ENCODE measurements around the gene COX7B. TPM values are rescaled to one million over a fixed set of nuclear protein-coding genes. Genes with fewer than 3 reads are reported as not detected.

COX7B gene
- total RNA-seq, 4 donors from 2014 or later: 215 to 403 (median 330) TPM

GRCh38 chrX:77922787-77923186, 23.5 kb downstream of the COX7B start:
- H3K27ac ChIP-seq: no peak overlapping the region
- H3K27me3 ChIP-seq: no peaks in the 10 kb centered on the region
- H3K36me3 ChIP-seq: no peaks in the 10 kb centered on the region
- H3K4me1 ChIP-seq: peaks cover 6% of the 10 kb centered on the region
- H3K4me3 ChIP-seq: no peak overlapping the region
- H3K9me3 ChIP-seq: no peaks in the 10 kb centered on the region
- DNase-seq (ENCODE audit: low spot score in 2 of 2): no peak
- no peak for TF ChIP-seq EP300 (IDR thresholded peaks at IDR 0.05)
- no peak for TF ChIP-seq POLR2AphosphoS5 (IDR thresholded peaks at IDR 0.05)
- TF ChIP-seq, protein P1, sequence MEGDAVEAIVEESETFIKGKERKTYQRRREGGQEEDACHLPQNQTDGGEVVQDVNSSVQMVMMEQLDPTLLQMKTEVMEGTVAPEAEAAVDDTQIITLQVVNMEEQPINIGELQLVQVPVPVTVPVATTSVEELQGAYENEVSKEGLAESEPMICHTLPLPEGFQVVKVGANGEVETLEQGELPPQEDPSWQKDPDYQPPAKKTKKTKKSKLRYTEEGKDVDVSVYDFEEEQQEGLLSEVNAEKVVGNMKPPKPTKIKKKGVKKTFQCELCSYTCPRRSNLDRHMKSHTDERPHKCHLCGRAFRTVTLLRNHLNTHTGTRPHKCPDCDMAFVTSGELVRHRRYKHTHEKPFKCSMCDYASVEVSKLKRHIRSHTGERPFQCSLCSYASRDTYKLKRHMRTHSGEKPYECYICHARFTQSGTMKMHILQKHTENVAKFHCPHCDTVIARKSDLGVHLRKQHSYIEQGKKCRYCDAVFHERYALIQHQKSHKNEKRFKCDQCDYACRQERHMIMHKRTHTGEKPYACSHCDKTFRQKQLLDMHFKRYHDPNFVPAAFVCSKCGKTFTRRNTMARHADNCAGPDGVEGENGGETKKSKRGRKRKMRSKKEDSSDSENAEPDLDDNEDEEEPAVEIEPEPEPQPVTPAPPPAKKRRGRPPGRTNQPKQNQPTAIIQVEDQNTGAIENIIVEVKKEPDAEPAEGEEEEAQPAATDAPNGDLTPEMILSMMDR (IDR thresholded peaks at IDR 0.05): no peak
- no peak for TF ChIP-seq POLR2A (IDR thresholded peaks at IDR 0.05)

GRCh38 chrX:77924320-77924859, 25.1 kb downstream of the COX7B start:
- H3K36me3 ChIP-seq: no peaks in the 10 kb centered on the region
- no peak for DNase-seq (ENCODE audit: low spot score in 2 of 2)
- no peaks in the 10 kb centered on the region for H3K4me1 ChIP-seq
- no peak overlapping the region for H3K4me3 ChIP-seq
- no peak overlapping the region for H3K27ac ChIP-seq
- no peaks in the 10 kb centered on the region for H3K27me3 ChIP-seq
- 94% methylated on average over 8 of the region's 8 CpGs for WGBS
- H3K9me3 ChIP-seq: no peaks in the 10 kb centered on the region
- TF ChIP-seq POLR2A (IDR thresholded peaks at IDR 0.05) (no peak), POLR2AphosphoS5 (IDR thresholded peaks at IDR 0.05) (no peak), EP300 (IDR thresholded peaks at IDR 0.05) (no peak)
- TF ChIP-seq, protein P1 (IDR thresholded peaks at IDR 0.05): no peak

GRCh38 chrX:77925764-77926163, 26.5 kb downstream of the COX7B start:
- TF ChIP-seq POLR2A (IDR thresholded peaks at IDR 0.05) (no peak), EP300 (IDR thresholded peaks at IDR 0.05) (no peak), POLR2AphosphoS5 (IDR thresholded peaks at IDR 0.05) (no peak)
- TF ChIP-seq, protein P1 (IDR thresholded peaks at IDR 0.05): no peak
- Histone ChIP-seq H3K9me3 (no peaks in the 10 kb centered on the region), H3K27ac (no peak overlapping the region), H3K4me3 (no peak overlapping the region), H3K4me1 (no peaks in the 10 kb centered on the region), H3K27me3 (no peaks in the 10 kb centered on the region), H3K36me3 (no peaks in the 10 kb centered on the region)
- WGBS: 39% methylated on average over 3 of the region's 3 CpGs
- no peak for DNase-seq (ENCODE audit: low spot score in 2 of 2)

- H3K4me3 ChIP-seq: no peak overlapping the region
- no peaks in the 10 kb centered on the region for H3K36me3 ChIP-seq
- no peaks in the 10 kb centered on the region for H3K27me3 ChIP-seq
- H3K9me3 ChIP-seq: no peaks in the 10 kb centered on the region
- H3K4me1 ChIP-seq: no peaks in the 10 kb centered on the region
- no peak overlapping the region for H3K27ac ChIP-seq
- WGBS: 70% methylated on average over 1 of the region's 1 CpG
- DNase-seq (ENCODE audit: low spot score in 2 of 2): no peak
- TF ChIP-seq EP300 (IDR thresholded peaks at IDR 0.05) (no peak), POLR2A (IDR thresholded peaks at IDR 0.05) (no peak), POLR2AphosphoS5 (IDR thresholded peaks at IDR 0.05) (no peak)
- TF ChIP-seq, protein P1 (IDR thresholded peaks at IDR 0.05): no peak
These were observed 31.3 kb downstream of the COX7B start for GRCh38 chrX:77930581-77930980.

DNA sequence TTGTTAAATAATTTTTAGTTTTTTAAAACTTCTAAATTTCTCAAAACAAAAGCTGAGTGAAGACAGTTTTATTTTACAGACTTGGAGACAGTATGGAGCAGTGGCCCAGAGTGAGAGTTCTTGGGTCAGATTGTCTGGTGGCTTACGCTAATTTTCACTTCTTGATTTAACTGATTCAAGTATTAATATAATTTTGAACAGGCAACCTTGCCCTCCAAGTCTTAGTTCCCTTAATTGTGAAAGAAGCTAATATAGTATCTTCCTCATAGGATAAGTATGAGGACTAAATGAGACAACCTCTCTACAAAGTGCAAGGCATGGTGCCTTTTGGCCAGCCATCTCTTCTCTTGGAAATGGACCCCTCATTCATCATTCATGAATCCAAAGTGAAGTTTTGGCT, 36.6 kb downstream of the COX7B start:
- Histone ChIP-seq H3K4me1 (peaks cover 4% of the 10 kb centered on the region), H3K36me3 (no peaks in the 10 kb centered on the region), H3K27ac (no peak overlapping the region), H3K27me3 (no peaks in the 10 kb centered on the region), H3K9me3 (no peaks in the 10 kb centered on the region), H3K4me3 (no peak overlapping the region)
- no peak for DNase-seq (ENCODE audit: low spot score in 2 of 2)
- no peak for TF ChIP-seq POLR2A (IDR thresholded peaks at IDR 0.05)
- TF ChIP-seq EP300 (IDR thresholded peaks at IDR 0.05): no peak
- TF ChIP-seq, protein P1 (IDR thresholded peaks at IDR 0.05): no peak
- no peak for TF ChIP-seq POLR2AphosphoS5 (IDR thresholded peaks at IDR 0.05)
- 71% methylated on average over 1 of the region's 1 CpG for WGBS
